Psoas muscle (tissue), 8 donors: Measurements from ENCODE around the gene CHRM3. TPM values are rescaled to one million over a fixed set of nuclear protein-coding genes. Genes with fewer than 3 reads are reported as not detected.

Experiments
- ATAC-seq, 4 donors: fragments of 200-7000 bp; cut with Tn5 transposase; one replicate each; pipeline ENCODE4 v1.9.1; 2020; ENCODE audit warnings: moderate library complexity in 3 of 4, mild to moderate bottlenecking in 2 of 4
- DNase-seq, 2 donors: peaks; one replicate each; pipeline ENCODE4 v3.0.0-alpha.2; 2020
- H3K27ac ChIP-seq: fragments of 200-600 bp; one replicate; pipeline ENCODE4 v1.8.0; 2022
- H3K27me3 ChIP-seq, 3 donors: fragments of 200-600 bp in 1 of 3; one replicate each; pipeline versions ENCODE4 v1.6.1 to v1.8.0; 2013 to 2022; ENCODE audit warnings: low read length in 2 of 3, mild to moderate bottlenecking in 2 of 3, moderate library complexity in 1 of 3; ENCODE audit not compliant: insufficient read depth in 3 of 3
- H3K36me3 ChIP-seq, 2 donors: fragments of 200-600 bp in 1 of 2; one replicate each; pipeline versions ENCODE4 v1.6.1 to v1.8.0; 2013 to 2022; ENCODE audit warnings: low read depth in 1 of 2, mild to moderate bottlenecking in 1 of 2, moderate library complexity in 1 of 2; ENCODE audit not compliant: insufficient read depth in 1 of 2
- H3K4me1 ChIP-seq: fragments of 200-600 bp; one replicate; pipeline ENCODE4 v1.8.0; 2022
- H3K4me3 ChIP-seq: fragments of 200-600 bp; one replicate; pipeline ENCODE4 v1.8.0; 2022; ENCODE audit warnings: mild to moderate bottlenecking
- H3K9me3 ChIP-seq: fragments of 200-600 bp; one replicate; pipeline ENCODE4 v1.8.0; 2022
- WGBS, 3 donors: extraction: QIAGEN DNeasy Blood & Tissue Kit; methylation state at CpG; one replicate each; pipeline versions ENCODE4 v1.1.6 to v1.1.7; 2013; 5-methylcytosine and 5-hydroxymethylcytosine counted together
- intact Hi-C, 2 donors: fragments of 100-400 bp; cut with DNase I; formaldehyde crosslinking; loops; one replicate each; pipeline versions ENCODE4 v1.11.0 to v1.14.2; 2022
- polyA plus RNA-seq, 3 donors: library from polyadenylated mRNA; stranded (reverse); fragments of 200-250 nt; gene quantifications; one replicate each; pipeline ENCODE4 v1.2.3, GENCODE V29; 2013
- total RNA-seq, 4 donors: library from RNA; stranded (reverse); fragmentation: NEBNext Ultra II Directional in 2 of 4; extraction: Animal tissue kit (Norgen Biotek cat#: 25700) in 2 of 4; gene quantifications; one replicate each; pipeline versions ENCODE4 v1.2.1 to v1.2.4, GENCODE V29; 2021 to 2023
- TF ChIP-seq, protein P1 (sequence below): fragments of 200-600 bp; IDR thresholded peaks from one replicate; pipeline ENCODE4 v1.8.0; 2022; ENCODE audit warnings: antibody characterized with exemption
- donor health status: healthy with polysubstance abuse.
- donor health status: DM: no; HTN: no; CAD: no; lungs with moderate emphysema.
- donor health status: Bipolar disorder and iron deficiency.
- donor health status: healthy.
- donor health status: DM: yes; HTN: yes; CAD: no.
- donor health status: DM: no; HTN: no; CAD: no.
- donor health status: DM: no; HTN: no; CAD: no.
- donor health status: DM: yes; HTN: yes; CAD: no.

The CHRM3 gene
- total and polyA plus RNA-seq, 7 donors: 0.02 to 0.32 (median 0.06) TPM; not detected in 1

DNA sequence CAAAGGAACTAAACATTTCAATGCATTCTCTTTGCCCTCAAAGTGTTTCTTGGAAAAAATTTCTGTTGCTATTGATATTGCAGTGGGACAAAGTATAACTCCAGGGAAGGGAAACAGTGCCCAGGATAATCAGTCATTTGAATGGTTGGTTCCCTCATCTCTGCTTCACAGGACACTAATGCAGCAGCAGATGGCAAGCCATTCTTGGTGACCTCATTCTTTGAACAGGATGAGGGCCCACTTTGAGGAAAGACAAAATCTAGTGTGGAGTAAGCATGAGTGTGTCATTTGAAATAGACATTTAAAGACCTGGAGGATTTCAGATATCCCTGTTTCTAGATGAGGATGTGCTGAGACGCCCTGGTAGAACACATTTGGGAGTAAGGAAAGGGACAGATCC lies 32.3 kb downstream of the CHRM3 start:
- ATAC-seq (no peak), DNase-seq (no peak)
- H3K9me3 ChIP-seq: no peaks in the 10 kb centered on the region
- H3K27me3 ChIP-seq: no peaks in the 10 kb centered on the region
- WGBS, 3 donors: 85 to 95% (median 94%) methylated on average over 1 of the region's 1 CpG
- no peaks in the 10 kb centered on the region for H3K4me1 ChIP-seq
- intact Hi-C loops: no loop called here
- no peak overlapping the region for H3K27ac ChIP-seq
- H3K36me3 ChIP-seq: no peaks in the 10 kb centered on the region
- TF ChIP-seq, protein P1, sequence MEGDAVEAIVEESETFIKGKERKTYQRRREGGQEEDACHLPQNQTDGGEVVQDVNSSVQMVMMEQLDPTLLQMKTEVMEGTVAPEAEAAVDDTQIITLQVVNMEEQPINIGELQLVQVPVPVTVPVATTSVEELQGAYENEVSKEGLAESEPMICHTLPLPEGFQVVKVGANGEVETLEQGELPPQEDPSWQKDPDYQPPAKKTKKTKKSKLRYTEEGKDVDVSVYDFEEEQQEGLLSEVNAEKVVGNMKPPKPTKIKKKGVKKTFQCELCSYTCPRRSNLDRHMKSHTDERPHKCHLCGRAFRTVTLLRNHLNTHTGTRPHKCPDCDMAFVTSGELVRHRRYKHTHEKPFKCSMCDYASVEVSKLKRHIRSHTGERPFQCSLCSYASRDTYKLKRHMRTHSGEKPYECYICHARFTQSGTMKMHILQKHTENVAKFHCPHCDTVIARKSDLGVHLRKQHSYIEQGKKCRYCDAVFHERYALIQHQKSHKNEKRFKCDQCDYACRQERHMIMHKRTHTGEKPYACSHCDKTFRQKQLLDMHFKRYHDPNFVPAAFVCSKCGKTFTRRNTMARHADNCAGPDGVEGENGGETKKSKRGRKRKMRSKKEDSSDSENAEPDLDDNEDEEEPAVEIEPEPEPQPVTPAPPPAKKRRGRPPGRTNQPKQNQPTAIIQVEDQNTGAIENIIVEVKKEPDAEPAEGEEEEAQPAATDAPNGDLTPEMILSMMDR: no peak
- H3K4me3 ChIP-seq: no peak overlapping the region

DNA sequence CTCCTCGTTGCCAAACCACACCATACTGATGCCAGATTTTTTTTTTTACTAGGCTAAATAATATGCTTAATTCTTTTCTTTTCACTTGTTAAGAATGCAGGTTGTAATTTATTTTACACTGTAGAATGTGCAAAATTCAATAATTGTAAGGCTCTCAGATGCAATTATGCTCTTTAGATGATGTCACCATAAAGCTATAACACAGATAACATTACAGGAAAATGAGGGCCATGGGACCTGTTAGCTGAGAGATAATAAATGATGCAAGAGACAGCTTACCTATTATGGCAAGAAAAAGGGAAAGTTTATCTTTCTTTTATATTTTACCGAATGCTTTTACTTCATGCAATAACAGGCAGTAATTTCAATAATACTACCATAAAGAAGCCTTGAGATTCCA lies 35.4 kb downstream of the CHRM3 start:
- Histone ChIP-seq H3K36me3 (no peaks in the 10 kb centered on the region), H3K27ac (no peak overlapping the region), H3K9me3 (no peaks in the 10 kb centered on the region), H3K27me3 (no peaks in the 10 kb centered on the region), H3K4me1 (no peaks in the 10 kb centered on the region), H3K4me3 (no peak overlapping the region)
- WGBS, 3 donors: 42 to 56% (median 44%) methylated on average over 2 of the region's 2 CpGs
- ATAC-seq: no peak
- no peak for DNase-seq
- TF ChIP-seq, protein P1: no peak
- intact Hi-C loops: no loop called here

DNA sequence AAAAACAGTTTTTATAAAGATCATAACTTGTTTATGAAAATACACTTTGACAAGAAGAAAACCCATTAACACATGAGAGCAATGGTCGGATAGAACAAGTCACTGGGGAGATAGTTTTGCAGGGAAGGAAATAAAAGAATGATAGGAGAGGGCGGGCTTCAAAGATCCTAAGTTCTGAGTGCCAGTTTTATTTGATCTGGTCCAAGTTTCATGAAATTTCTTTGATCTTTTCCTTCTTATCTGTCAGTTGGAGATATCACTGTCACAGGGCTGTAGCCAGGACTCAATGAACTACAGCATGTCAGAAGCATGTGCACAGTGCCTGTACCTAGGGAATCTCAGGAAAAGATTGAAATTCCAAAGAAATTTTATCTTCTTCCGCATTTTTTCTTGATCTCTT lies 36.5 kb downstream of the CHRM3 start:
- WGBS, 3 donors: 72 to 77% (median 75%) methylated on average over 3 of the region's 3 CpGs
- TF ChIP-seq, protein P1: no peak
- H3K4me3 ChIP-seq: no peak overlapping the region
- no peak overlapping the region for H3K27ac ChIP-seq
- no peak for ATAC-seq
- H3K9me3 ChIP-seq: no peaks in the 10 kb centered on the region
- intact Hi-C loops: no loop called here
- H3K27me3 ChIP-seq: no peaks in the 10 kb centered on the region
- no peaks in the 10 kb centered on the region for H3K4me1 ChIP-seq
- no peak for DNase-seq
- no peaks in the 10 kb centered on the region for H3K36me3 ChIP-seq

DNA sequence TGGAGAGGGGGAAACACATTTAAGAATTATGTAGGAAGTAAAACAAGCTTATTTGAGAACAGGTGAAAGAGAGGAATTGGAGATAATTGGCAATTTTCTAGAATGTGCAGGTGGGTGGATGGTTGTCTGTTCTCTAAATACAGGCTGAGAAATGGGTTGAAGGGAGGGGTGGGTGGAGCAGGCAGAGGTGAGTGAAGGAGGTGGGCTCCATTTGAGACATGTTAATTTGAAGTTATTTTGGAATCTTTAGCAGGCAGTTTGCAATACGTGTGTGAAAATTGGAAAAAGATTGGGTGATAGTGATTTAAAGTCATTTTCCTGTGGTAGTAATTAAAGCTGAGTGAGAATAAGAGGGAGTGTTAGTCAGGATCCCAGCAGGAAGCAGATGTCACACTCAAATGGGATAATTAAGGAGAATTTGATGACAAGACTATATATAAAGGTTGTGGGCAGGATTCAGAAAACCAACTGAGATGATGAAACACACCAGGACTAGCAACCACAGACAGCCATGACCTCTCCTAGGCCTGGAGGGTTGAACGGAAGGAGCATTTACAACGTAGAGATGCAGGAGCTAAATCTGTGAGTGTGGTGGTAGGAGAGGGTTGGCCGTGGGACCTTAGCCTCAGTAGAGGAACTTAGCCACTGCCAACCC lies 40.6 kb downstream of the CHRM3 start:
- no peak overlapping the region for H3K4me3 ChIP-seq
- H3K4me1 ChIP-seq: no peaks in the 10 kb centered on the region
- ATAC-seq (no peak), DNase-seq (no peak)
- WGBS, 3 donors: 80 to 92% (median 83%) methylated on average over 4 of the region's 4 CpGs
- no peaks in the 10 kb centered on the region for H3K9me3 ChIP-seq
- no peak overlapping the region for H3K27ac ChIP-seq
- intact Hi-C loops: no loop called here
- H3K36me3 ChIP-seq: no peaks in the 10 kb centered on the region
- TF ChIP-seq, protein P1: no peak
- no peaks in the 10 kb centered on the region for H3K27me3 ChIP-seq

DNA sequence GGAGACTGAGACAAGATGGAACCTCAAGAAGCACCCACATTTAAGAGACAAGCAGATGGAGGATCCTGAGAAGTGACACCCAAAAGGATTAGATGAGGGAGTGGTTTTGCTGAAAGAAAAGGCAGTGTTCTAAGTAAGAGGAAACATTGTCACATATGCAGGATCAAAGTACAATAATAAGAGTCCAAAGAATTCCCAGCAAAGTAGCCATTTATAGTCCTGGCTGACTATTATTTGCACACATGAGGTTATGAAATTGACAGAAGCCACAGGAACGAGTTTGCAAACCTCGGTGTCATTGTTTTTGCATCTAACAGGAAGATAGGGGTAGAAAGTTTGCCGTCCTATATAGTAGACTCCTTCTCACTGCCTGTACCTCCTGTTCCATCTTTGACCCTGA lies 41.3 kb downstream of the CHRM3 start:
- ATAC-seq (no peak), DNase-seq (no peak)
- Histone ChIP-seq H3K9me3 (no peaks in the 10 kb centered on the region), H3K4me1 (no peaks in the 10 kb centered on the region), H3K27ac (no peak overlapping the region), H3K36me3 (no peaks in the 10 kb centered on the region), H3K4me3 (no peak overlapping the region), H3K27me3 (no peaks in the 10 kb centered on the region)
- 75 to 79% (median 78%) methylated on average over 3 of the region's 3 CpGs for WGBS, 3 donors
- intact Hi-C loops: no loop called here
- TF ChIP-seq, protein P1: no peak
